HG03521 (cell line): ENCODE results near the gene AP4S1.
"Not testable (repeated sequence)": the region's sequence is repeated elsewhere in the genome, so short reads cannot be mapped to it uniquely, and the experiment has no call there.

Source experiments
- ATAC-seq: cut with Tn5 transposase; IDR thresholded peaks from one replicate; pipeline ENCODE4 v1.9.1; 2021; ENCODE audit warnings: mild to moderate bottlenecking, moderate library complexity; ENCODE audit not compliant: unreplicated experiment

The AP4S1 gene

DNA sequence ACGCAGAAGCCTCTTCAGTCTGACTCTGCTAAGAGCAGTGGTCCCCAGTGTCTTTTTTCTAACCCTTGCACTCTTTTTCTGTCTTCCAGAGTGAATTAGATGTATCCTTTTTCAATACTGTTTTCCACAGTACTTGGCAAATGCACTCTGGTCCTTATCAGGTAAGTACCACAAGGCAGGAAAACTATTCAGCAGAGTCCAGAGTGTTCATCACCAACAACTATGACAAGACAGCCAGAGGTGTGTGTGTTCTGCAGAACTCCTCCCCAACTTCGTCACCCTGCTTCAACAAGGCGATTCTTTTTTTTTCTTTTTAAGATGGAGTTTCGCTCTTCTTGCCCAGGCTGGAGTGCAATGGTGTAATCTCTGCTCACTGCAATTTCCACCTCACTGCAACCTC, 55.0 kb downstream of the AP4S1 start:
- no peak for ATAC-seq

GRCh38 chr14:31083781-31084180, 58.3 kb downstream of the AP4S1 start:
- no peak for ATAC-seq

- ATAC-seq: no peak
Observed at GRCh38 chr14:31084385-31084784, 58.9 kb downstream of the AP4S1 start.

- ATAC-seq: no peak
Observed at GRCh38 chr14:31085027-31085426, 59.6 kb downstream of the AP4S1 start.

- not testable (repeated sequence) for ATAC-seq
Observed at GRCh38 chr14:31086466-31086865, 61.0 kb downstream of the AP4S1 start.

- ATAC-seq: no peak
Observed at GRCh38 chr14:31090883-31091764, 65.7 kb downstream of the AP4S1 start.

- ATAC-seq: no peak
Observed at GRCh38 chr14:31092160-31092708, 66.8 kb downstream of the AP4S1 start.

- ATAC-seq: not testable (repeated sequence)
Observed at GRCh38 chr14:31093884-31094839, 68.7 kb downstream of the AP4S1 start.

- not testable (repeated sequence) for ATAC-seq
Observed at GRCh38 chr14:31095817-31096216, 70.4 kb downstream of the AP4S1 start.

- ATAC-seq: no peak
Observed at GRCh38 chr14:31096255-31096654, 70.8 kb downstream of the AP4S1 start.

- no peak for ATAC-seq
Observed at GRCh38 chr14:31097081-31097480, 71.6 kb downstream of the AP4S1 start.

- no peak for ATAC-seq
Observed at GRCh38 chr14:31106768-31107167, 81.3 kb downstream of the AP4S1 start.

GRCh38 chr14:31109257-31109656, 83.8 kb downstream of the AP4S1 start:
- no peak for ATAC-seq

- ATAC-seq: no peak
Observed at GRCh38 chr14:31110872-31111271, 85.4 kb downstream of the AP4S1 start.

GRCh38 chr14:31113794-31114193, 88.3 kb downstream of the AP4S1 start:
- no peak for ATAC-seq

GRCh38 chr14:31118892-31119291, 93.4 kb downstream of the AP4S1 start:
- ATAC-seq: no peak

GRCh38 chr14:31122098-31122611, 96.7 kb downstream of the AP4S1 start:
- ATAC-seq: no peak

DNA sequence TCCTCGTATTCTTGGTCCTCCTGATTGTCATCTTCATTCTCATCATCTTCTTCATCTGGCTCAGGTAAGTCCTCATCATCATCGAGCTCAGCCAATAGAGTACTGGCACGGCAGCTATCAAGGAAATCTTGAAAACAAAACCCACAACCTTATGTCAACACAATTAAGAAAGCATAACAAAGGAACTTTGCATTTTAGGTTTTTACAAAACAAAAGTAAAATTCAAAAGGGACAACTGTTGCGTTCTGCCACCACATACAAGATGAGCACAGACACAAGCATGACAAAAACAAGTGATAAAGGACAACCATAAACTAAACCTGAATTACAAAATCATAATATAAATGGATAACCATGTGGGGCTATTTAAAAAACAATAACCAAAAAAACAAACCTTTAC, 97.5 kb downstream of the AP4S1 start:
- no peak for ATAC-seq

DNA sequence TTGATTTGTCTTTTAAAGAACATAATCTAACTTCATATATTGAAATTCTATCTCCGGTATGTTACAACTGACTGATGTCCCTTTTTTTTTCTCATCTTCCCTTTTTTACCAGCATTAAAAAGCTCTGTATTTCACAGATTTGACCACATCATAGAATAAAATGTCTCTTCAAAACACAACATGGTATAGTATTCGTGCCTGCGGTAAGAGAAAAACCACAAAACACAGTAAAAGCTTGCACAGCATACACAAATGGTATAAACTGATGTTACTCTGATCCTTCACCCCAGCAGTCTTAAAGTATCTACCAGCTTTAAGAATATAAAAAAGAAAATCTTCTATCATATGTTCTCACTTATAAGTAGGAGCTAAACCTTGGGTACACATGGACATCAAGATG, 98.7 kb downstream of the AP4S1 start:
- ATAC-seq: no peak

- no peak for ATAC-seq
Observed at GRCh38 chr14:31125231-31125630, 99.8 kb downstream of the AP4S1 start.

GRCh38 chr14:31126680-31127079, 101.2 kb downstream of the AP4S1 start:
- ATAC-seq: no peak
